GM18858 (cell line): ENCODE results near the gene SGCA.

Experiments used
- ATAC-seq: cut with Tn5 transposase; IDR thresholded peaks from one replicate; pipeline ENCODE4 v1.9.1; 2021; ENCODE audit not compliant: unreplicated experiment

SGCA gene

GRCh38 chr17:50165867-50166517 is at the start of gene SGCA:
Gene SGCA (plus strand): TSS chr17:50166005. CDS start chr17:50166041, 36 bp downstream.
- ATAC-seq = no peak

GRCh38 chr17:50117202-50118051 is 48.4 kb upstream of the SGCA start:
- ATAC-seq = no peak

- no peak for ATAC-seq
Measured at GRCh38 chr17:50118076-50118827, 47.6 kb upstream of the SGCA start.

DNA sequence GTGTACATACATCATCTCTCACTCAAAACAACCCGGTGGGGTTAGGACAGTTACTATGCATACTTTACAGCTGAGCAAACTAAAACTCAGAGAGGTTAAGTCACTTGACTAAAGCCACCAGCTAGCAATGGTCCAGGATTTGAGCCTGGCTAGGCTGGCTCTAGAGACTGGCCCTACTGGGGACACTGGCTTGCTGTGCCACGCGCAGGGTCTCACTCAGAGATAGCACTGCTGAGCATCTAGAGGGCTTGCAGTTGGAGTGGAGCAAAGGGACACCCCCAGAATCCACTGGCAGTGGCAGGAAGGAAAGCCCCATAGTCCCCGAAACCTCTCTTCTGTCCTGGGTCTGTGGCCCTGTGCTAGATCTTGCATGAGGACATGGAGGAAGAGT is 47.0 kb upstream of the SGCA start:
- ATAC-seq = no peak

GRCh38 chr17:50120475-50121253 is 45.1 kb upstream of the SGCA start:
- no peak for ATAC-seq

DNA sequence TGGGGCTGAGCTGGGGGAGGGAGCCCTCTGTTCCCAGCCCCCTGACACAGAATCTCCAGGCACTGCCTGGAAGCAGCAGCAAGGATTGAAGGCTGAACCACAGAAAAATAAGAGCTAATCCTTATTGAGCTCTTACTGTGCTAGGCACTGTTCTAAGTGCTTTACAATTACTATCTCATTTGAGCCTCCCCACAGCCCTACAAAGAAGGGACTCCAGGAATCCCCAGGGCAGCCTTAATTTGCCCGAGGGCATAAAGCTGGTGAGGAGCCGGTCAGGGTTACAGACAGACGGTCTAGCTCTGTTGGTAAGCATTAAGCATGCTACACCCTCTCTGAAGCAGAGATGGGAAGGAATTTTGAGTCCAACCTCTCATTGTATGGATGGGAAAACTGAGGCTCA is 42.9 kb upstream of the SGCA start:
- ATAC-seq = no peak

- no peak for ATAC-seq
Measured at GRCh38 chr17:50123649-50124349, 42.0 kb upstream of the SGCA start.

DNA sequence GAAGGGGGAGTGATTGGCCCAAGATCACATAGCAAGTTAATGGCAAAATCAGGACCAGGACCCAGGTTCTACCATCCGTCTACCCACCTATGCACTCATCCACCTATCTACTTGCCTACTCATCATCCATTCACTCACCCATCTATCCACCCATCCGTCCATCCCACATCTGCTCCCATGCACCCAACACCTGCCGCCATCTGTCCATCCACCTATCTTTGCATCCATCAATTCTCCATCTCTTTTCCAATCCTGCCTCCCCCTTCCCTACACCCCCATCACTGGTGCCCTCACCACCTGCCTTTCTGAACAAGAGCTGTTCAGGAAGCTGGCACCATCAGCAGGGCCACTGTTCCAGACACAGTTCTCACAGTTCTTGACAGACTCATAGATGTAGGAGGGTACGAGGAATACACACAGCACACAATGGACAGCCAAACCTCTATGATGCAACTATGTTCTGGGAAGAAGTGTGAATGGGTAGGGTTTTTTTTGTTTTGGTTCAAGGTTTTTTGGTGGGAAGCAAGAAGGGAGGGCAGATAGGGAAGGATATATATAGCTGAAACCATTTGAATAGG is 40.3 kb upstream of the SGCA start:
- no peak for ATAC-seq

DNA sequence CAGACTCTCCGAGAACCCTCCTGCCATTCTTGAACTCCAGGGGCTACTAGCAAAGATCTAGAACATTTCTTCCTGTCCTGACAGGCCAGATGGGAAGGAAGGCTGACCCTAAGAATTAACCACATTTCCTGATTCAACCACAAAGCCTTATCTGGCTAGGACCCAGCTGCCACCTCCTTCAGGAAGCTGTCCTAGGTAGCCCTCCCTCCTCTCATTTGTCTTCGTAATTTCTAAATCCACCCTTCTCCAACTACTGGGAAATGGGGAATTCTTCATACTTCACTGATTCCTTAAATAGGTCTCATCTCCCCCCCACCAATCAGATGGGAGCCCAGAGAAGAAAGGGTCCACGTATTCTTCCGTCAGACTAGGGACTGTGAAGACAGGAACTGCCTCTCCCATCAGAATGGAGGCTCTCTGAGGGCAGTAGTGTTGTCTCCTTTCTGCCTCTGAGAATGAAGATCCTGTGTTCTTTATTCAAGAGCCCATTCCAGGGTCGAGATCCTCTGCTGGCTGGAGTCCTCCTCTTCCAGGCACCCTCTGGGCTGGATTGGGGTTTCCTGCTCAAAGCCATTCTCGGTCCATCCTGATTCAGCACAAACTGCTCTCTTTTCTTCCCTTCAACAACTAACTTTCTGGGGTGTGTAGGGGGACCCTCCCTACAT is 38.0 kb upstream of the SGCA start:
- ATAC-seq = no peak

- no peak for ATAC-seq
Measured at GRCh38 chr17:50128441-50129352, 37.1 kb upstream of the SGCA start.

GRCh38 chr17:50129353-50129727 is 36.5 kb upstream of the SGCA start:
- no peak for ATAC-seq

DNA sequence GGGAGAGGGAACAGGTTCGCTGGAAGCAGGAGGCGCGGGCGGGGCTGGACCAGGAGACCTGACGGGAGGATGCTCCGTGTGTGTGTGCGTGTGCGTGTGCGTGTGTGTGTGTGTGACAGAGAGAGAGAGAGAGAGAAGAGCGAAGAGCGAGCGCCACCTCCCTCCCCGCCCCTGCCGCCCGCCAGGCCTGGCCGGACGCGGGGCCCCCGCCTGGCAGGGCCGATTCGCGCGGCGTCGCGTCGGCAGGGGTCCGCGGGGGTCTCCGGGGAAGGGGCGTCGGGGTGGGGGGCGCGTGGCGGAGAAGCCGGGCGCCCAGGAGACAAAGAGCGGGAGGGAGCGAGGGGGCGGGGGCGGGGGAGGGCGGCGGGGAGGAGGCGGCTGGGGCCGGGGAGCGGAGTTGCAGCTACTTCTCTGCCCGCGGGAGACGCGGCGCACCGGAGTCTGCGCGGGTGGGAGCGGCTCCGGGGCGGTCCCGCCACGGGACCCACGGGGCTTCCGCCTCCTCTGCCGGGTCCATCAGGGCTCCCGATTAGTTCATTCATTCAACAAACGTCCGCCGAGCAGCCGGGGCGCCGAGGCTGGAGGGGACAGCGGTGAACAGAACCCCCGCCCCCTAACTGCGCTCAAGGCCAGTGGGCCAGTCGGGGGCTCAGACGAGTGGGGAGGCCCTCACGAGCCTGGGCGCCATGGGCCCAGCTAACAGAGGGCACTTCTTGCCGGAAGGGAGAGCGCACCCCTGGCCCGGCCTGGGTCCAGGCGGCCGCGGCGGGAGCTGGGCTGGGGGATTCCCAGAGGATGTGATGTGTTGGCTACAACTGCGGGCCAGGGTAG is 35.9 kb upstream of the SGCA start, which contains the start of gene SAMD14:
Gene SAMD14 (minus strand): TSS at position 433 of the 831 bp plus-strand sequence. CDS start 5,201 bp downstream, outside the sequence.
- ATAC-seq = no peak

DNA sequence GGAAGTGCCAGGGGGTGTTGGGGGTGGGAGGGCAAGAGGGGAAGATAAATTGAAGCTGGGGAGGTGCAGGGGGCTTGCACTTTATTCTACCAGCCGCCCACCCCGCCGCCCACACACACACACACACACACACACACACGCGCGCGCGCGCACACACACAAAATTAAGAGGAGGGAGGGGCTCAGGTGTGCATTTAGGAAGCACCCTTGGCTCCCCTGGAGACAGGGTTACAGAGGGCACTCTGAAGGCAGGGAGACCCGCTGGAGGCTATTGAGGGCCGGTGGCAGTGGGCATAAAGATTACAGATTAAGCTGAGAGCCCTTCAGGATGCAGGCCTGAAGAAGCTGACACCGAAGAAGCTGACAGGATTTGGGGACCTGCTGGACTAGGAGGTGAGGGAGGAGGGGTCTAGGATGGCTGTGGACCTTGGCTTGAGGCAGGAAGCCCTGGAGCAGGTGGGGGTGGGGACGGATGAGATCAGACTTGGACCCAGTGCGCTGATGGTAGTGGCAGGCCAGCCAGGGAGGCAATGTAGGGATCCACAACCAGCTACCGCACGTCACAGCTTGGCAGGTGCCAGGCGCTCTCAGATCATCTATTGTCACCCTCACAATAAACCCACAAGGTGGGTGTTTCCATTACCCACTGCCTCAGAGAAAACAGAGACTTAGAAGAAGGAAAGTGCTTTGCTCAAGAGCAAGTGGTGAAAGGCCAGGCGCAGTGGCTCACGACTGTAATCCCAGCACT is 35.1 kb upstream of the SGCA start:
- no peak for ATAC-seq

- ATAC-seq = no peak
Measured at GRCh38 chr17:50132104-50132794, 33.6 kb upstream of the SGCA start.

GRCh38 chr17:50133028-50133768 is 32.6 kb upstream of the SGCA start:
- ATAC-seq = no peak

DNA sequence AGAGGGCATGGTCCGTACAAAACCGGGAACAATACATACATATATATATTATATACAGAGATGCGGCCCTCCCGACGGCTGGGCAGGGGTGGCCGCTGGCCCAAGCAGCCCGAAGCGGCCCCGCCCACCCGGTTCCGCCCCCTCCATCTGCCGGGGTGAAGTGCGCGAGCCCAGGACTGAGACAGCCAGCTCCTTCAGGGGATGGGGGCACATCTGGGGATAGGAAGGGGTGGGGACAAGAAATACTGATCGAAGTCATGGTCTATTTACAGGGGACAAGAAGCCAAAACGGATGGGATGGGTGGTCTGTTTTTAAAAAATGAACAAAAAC is 32.1 kb upstream of the SGCA start:
- no peak for ATAC-seq
